ENCODE measurements around the gene PRR22.
"Not testable (repeated sequence)": the region's sequence is repeated elsewhere in the genome, so short reads cannot be mapped to it uniquely, and the experiment has no call there.

PRR22 gene

DNA sequence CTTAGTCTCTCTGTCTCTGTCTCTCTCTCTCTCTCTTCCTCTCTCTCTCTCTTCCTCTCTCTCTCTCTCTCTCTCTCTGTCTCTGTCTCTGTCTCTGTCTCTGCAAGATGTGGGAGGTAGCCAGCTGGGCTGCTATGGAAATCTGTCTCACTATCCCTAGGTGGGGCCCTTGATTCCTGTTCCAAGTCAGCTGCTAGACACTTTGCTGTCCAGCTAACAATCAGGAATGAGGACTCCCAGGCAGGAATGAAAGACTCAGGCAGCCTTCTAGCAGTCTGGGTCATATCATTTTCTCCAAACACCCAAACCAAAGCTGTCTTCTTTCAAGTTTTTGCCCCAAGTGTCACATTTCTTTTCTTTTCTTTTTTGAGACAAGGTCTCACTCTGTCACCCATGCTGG is 40.9 kb downstream of the PRR22 start:
- no peak for DNase-seq

DNA sequence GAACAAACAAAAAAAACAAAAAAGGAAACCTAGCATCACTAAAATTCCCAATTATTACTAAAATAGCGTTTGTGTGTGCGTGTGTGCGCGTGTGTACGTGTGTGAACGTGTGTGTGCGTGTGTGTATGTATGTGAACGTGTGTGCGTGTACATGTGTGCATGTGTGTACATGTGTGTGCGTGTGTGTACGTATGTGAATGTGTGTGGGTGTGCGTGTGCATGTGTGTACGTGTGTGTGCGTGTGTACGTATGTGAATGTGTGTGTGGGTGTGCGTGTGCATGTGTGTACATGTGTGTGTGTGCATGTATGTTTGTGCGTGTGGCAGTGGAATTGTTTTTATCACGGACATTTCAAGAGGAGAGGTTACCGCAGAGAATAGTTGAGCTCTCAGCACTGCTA is 42.5 kb downstream of the PRR22 start:
- DNase-seq, result no peak

DNA sequence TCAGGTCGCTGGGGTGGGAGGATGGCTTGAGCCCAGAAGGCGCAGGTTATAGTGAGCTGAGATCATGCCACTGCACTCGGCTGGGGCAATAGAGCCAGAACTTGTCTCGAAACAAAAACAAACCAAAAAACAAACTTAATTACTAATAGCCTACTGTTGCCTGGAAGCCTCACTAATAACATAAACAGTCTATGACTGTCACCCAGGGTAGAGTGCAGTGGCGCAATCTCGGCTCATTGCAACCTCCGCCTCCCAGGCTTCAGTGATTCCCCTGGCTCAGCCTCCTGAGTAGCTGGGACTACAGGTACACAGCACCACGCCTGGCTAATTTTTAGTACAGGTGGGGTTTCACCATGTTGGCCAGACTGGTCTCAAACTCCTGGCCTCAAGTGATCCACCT is 46.1 kb downstream of the PRR22 start:
- no peak for DNase-seq

DNA sequence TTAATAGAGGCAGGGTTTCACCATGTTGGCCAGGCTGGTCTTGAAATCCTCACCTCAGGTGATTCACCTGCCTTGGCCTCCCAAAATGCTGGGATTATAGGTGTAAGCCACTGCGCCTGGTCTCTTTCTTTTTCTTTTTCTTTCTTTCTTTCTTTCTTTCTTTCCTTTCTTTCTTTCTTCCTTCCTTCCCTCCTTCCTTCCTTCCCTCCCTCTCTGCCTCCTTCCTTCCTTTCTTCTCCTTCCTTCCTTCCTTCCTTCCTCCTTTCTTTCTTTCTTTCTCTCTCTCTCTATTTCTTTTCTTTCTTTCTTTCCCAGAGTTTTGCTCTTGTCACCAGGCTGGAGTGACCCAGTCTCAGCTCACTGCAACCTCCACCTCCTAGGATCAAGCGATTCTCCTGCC is 51.4 kb downstream of the PRR22 start:
- DNase-seq, result not testable (repeated sequence)
